Astrocyte (in vitro differentiated cells and primary cell): ENCODE results near the gene SLIT3. TPM values are rescaled to one million over a fixed set of nuclear protein-coding genes. Genes with fewer than 3 reads are reported as not detected.

Experiments
- DNase-seq: peaks from one replicate; pipeline ENCODE4 v3.0.0-alpha.2; 2010; ENCODE audit warnings: low read depth
- FAIRE-seq: peaks from 2 replicates; lab custom pipeline; 2011; peaks lifted over from hg19 to GRCh38; lab: Jason Lieb, UNC
- H2AFZ ChIP-seq: 2 replicates; pipeline ENCODE4 v1.6.0; 2012; ENCODE audit warnings: low read depth, low read length, inconsistent platforms
- H3K27ac ChIP-seq: 2 replicates; pipeline ENCODE4 v1.5.1; 2011; ENCODE audit warnings: low read depth, low read length, inconsistent platforms
- H3K27me3 ChIP-seq: 2 replicates; pipeline ENCODE4 v1.6.0; 2011; ENCODE audit warnings: low read length, inconsistent platforms; ENCODE audit not compliant: insufficient read depth
- H3K36me3 ChIP-seq: 2 replicates; pipeline ENCODE4 v1.5.1; 2011; ENCODE audit warnings: low read length, inconsistent platforms; ENCODE audit not compliant: insufficient read depth
- H3K4me1 ChIP-seq: 2 replicates; pipeline ENCODE4 v1.5.1; 2011; ENCODE audit warnings: low read length, inconsistent platforms; ENCODE audit not compliant: insufficient read depth
- H3K4me2 ChIP-seq: 2 replicates; pipeline ENCODE4 v1.6.0; 2012; ENCODE audit warnings: low read length, inconsistent platforms
- H3K4me3 ChIP-seq: 2 replicates; pipeline ENCODE4 v1.5.1; 2011; ENCODE audit warnings: low read depth, mild to moderate bottlenecking, low read length, inconsistent platforms; ENCODE audit not compliant: insufficient read depth
- H3K79me2 ChIP-seq: 2 replicates; pipeline ENCODE4 v1.6.0; 2012; ENCODE audit warnings: mild to moderate bottlenecking, low read length, inconsistent platforms; ENCODE audit not compliant: insufficient read depth
- H3K9ac ChIP-seq: 2 replicates; pipeline ENCODE4 v1.6.0; 2012; ENCODE audit warnings: mild to moderate bottlenecking, low read length, inconsistent platforms
- H3K9me3 ChIP-seq: 2 replicates; pipeline ENCODE4 v1.5.1; 2012; ENCODE audit warnings: low read depth, mild to moderate bottlenecking, low read length, inconsistent platforms; ENCODE audit not compliant: insufficient read depth
- H4K20me1 ChIP-seq: 2 replicates; pipeline ENCODE4 v1.6.0; 2012; ENCODE audit warnings: low read length, inconsistent platforms; ENCODE audit not compliant: insufficient read depth
- H3K27ac Mint-ChIP-seq: one replicate; pipeline ENCODE4 v1.8.0; 2021; ENCODE audit warnings: mild to moderate bottlenecking, mixed read lengths; ENCODE audit not compliant: unreplicated experiment
- H3K27me3 Mint-ChIP-seq: one replicate; pipeline ENCODE4 v1.8.0; 2021; ENCODE audit warnings: low read depth, mixed read lengths; ENCODE audit not compliant: unreplicated experiment
- H3K36me3 Mint-ChIP-seq: one replicate; pipeline ENCODE4 v1.8.0; 2021; ENCODE audit warnings: low read depth, mixed read lengths; ENCODE audit not compliant: unreplicated experiment
- H3K4me1 Mint-ChIP-seq: one replicate; pipeline ENCODE4 v1.8.0; 2021; ENCODE audit warnings: low read depth, mixed read lengths; ENCODE audit not compliant: unreplicated experiment
- H3K4me3 Mint-ChIP-seq: one replicate; pipeline ENCODE4 v1.8.0; 2021; ENCODE audit warnings: mild to moderate bottlenecking, moderate library complexity, mixed read lengths; ENCODE audit not compliant: unreplicated experiment
- H3K9me3 Mint-ChIP-seq: one replicate; pipeline ENCODE4 v1.8.0; 2021; ENCODE audit warnings: mild to moderate bottlenecking, mixed read lengths; ENCODE audit not compliant: unreplicated experiment
- CTCF ChIP-seq: IDR thresholded peaks from 2 replicates; pipeline ENCODE4 v1.5.1; 2011; ENCODE audit warnings: low read depth, mild to moderate bottlenecking, inconsistent platforms, low read length, moderate library complexity; ENCODE audit not compliant: insufficient read depth
- EZH2 ChIP-seq: IDR thresholded peaks from 2 replicates; pipeline ENCODE4 v1.6.1; 2012; ENCODE audit warnings: mild to moderate bottlenecking, low read length, inconsistent platforms; ENCODE audit not compliant: insufficient read depth
- total RNA-seq: library from RNA; stranded (reverse); gene quantifications from 2 replicates; pipeline ENCODE4 v1.2.1, GENCODE V29; 2021

SLIT3 gene
- total RNA-seq, 1 donor from 2014 or later: 20.7 TPM

GRCh38 chr5:168951769-168952168 lies 349.2 kb downstream of the SLIT3 start:
- Histone ChIP-seq H3K4me2 (no peak overlapping the region), H3K4me3 (no peak overlapping the region), H3K9me3 (no peaks in the 10 kb centered on the region), H3K79me2 (no peaks in the 10 kb centered on the region), H3K27me3 (no peaks in the 10 kb centered on the region), H3K36me3 (no peaks in the 10 kb centered on the region), H2AFZ (no peak overlapping the region), H3K27ac (no peak overlapping the region), H3K9ac (no peak overlapping the region), H4K20me1 (no peaks in the 10 kb centered on the region), H3K4me1 (no peaks in the 10 kb centered on the region)
- FAIRE-seq (no peak), DNase-seq (no peak)
- H3K9me3 Mint-ChIP-seq: no peaks in the 10 kb centered on the region
- H3K4me1 Mint-ChIP-seq: no peaks in the 10 kb centered on the region
- H3K4me3 Mint-ChIP-seq: no peak overlapping the region
- H3K27me3 Mint-ChIP-seq: peaks cover 2% of the 10 kb centered on the region
- no peak overlapping the region for H3K27ac Mint-ChIP-seq
- no peaks in the 10 kb centered on the region for H3K36me3 Mint-ChIP-seq
- no peak for TF ChIP-seq CTCF
- no peak for TF ChIP-seq EZH2

- H2AFZ ChIP-seq: no peak overlapping the region
- no peaks in the 10 kb centered on the region for H3K4me1 ChIP-seq
- Mint-ChIP-seq H3K36me3 (no peaks in the 10 kb centered on the region), H3K4me3 (no peak overlapping the region), H3K27ac (no peak overlapping the region), H3K27me3 (peaks cover 2% of the 10 kb centered on the region), H3K4me1 (no peaks in the 10 kb centered on the region), H3K9me3 (no peaks in the 10 kb centered on the region)
- H3K9ac ChIP-seq: no peak overlapping the region
- H3K4me2 ChIP-seq: no peak overlapping the region
- no peak for TF ChIP-seq EZH2
- no peak for TF ChIP-seq CTCF
- no peak overlapping the region for H3K4me3 ChIP-seq
- no peak for FAIRE-seq
- no peaks in the 10 kb centered on the region for H4K20me1 ChIP-seq
- no peaks in the 10 kb centered on the region for H3K79me2 ChIP-seq
- no peaks in the 10 kb centered on the region for H3K27me3 ChIP-seq
- no peak overlapping the region for H3K27ac ChIP-seq
- no peak for DNase-seq
- no peaks in the 10 kb centered on the region for H3K36me3 ChIP-seq
- no peaks in the 10 kb centered on the region for H3K9me3 ChIP-seq
Measured at GRCh38 chr5:168951356-168951755, 349.6 kb downstream of the SLIT3 start.

DNA sequence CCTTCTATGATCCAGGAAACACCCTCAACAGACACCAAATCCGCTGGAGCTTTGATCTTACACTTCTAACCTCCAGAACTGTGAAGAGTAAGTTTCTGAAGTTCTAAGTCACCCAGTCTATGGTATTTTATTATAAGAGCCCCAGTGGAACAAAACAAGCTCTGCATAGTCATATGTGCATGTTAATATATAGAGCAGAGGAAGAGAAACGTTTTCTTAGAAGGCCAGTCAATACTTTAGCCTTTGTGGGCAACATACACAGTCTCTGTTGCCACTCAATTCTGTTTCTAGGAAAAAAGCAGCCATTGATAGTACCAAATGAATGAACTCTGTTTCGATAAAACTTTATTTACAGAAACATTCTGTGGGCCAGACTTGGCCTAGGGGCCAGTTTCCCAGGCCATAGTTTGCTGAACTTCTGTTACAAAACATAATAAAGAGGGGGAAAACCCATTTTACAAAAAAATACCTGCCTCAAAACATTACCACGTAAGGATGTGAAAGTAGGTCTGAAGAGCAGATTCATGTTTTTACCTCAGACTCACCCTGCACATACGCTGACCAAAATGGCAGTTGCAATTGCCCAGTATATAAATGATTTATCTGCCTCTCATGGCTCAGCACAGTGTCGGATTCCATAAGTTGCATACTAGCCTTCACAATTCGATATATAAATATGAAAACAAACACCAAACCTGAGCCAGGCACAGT lies 350.5 kb downstream of the SLIT3 start:
- Histone ChIP-seq H3K27me3 (no peaks in the 10 kb centered on the region), H3K4me1 (no peaks in the 10 kb centered on the region), H3K9ac (no peak overlapping the region), H2AFZ (no peak overlapping the region), H4K20me1 (no peaks in the 10 kb centered on the region), H3K79me2 (no peaks in the 10 kb centered on the region), H3K36me3 (no peaks in the 10 kb centered on the region), H3K4me3 (no peak overlapping the region), H3K4me2 (no peak overlapping the region), H3K27ac (no peak overlapping the region), H3K9me3 (no peaks in the 10 kb centered on the region)
- no peaks in the 10 kb centered on the region for H3K4me1 Mint-ChIP-seq
- TF ChIP-seq EZH2 (no peak), CTCF (no peak)
- peaks cover 2% of the 10 kb centered on the region for H3K27me3 Mint-ChIP-seq
- DNase-seq: no peak
- FAIRE-seq: no peak
- H3K4me3 Mint-ChIP-seq: no peak overlapping the region
- H3K36me3 Mint-ChIP-seq: no peaks in the 10 kb centered on the region
- H3K9me3 Mint-ChIP-seq: no peaks in the 10 kb centered on the region
- no peak overlapping the region for H3K27ac Mint-ChIP-seq
